OCI-LY1 (cell line): ENCODE results near the gene RIPPLY2.

Experiments
- H2AFZ ChIP-seq: fragments of 200-600 bp; sonication (generic), shearing (Covaris generic); 2 replicates; pipeline ENCODE4 v1.6.0; 2014; ENCODE audit warnings: antibody characterized with exemption, mild to moderate bottlenecking, low read length
- H3F3A ChIP-seq: fragments of 200-600 bp; sonication (generic), shearing (Covaris generic); 2 replicates; pipeline ENCODE4 v1.6.0; 2014; ENCODE audit warnings: mild to moderate bottlenecking, antibody characterized with exemption, low read length, moderate library complexity; ENCODE audit not compliant: insufficient read depth
- H3K27ac ChIP-seq: fragments of 200-600 bp; sonication (generic); 2 replicates; pipeline ENCODE4 v1.5.1; 2014; ENCODE audit warnings: low read length, mixed run types, mild to moderate bottlenecking, low read depth; ENCODE audit not compliant: poor library complexity, severe bottlenecking
- H3K27me3 ChIP-seq: fragments of 200-600 bp; sonication (generic); 2 replicates; pipeline ENCODE4 v1.6.0; 2014; ENCODE audit warnings: antibody characterized with exemption, mild to moderate bottlenecking, low read length, moderate library complexity; ENCODE audit not compliant: insufficient read depth
- H3K36me3 ChIP-seq: fragments of 200-600 bp; sonication (generic); 2 replicates; pipeline ENCODE4 v1.6.1; 2014; ENCODE audit warnings: mild to moderate bottlenecking, antibody characterized with exemption, low read length, moderate library complexity, mixed read lengths; ENCODE audit not compliant: insufficient read depth
- H3K4me1 ChIP-seq: fragments of 200-600 bp; sonication (generic); 2 replicates; pipeline ENCODE4 v1.5.1; 2014; ENCODE audit warnings: mild to moderate bottlenecking, low read length, moderate library complexity; ENCODE audit not compliant: insufficient read depth, severe bottlenecking
- H3K4me2 ChIP-seq: fragments of 200-600 bp; sonication (generic), shearing (Covaris generic); 2 replicates; pipeline ENCODE4 v1.6.1; 2014; ENCODE audit warnings: low read length
- H3K4me3 ChIP-seq: fragments of 200-600 bp; sonication (generic); 2 replicates; pipeline ENCODE4 v1.5.1; 2014; ENCODE audit warnings: low read length, low read depth, mild to moderate bottlenecking, mixed read lengths; ENCODE audit not compliant: poor library complexity, severe bottlenecking
- H3K79me2 ChIP-seq: fragments of 200-600 bp; shearing (Covaris generic); 2 replicates; pipeline ENCODE4 v1.6.1; 2016; ENCODE audit warnings: mixed run types, low read length, mixed read lengths; ENCODE audit not compliant: insufficient read depth
- H3K9ac ChIP-seq: fragments of 200-600 bp; sonication (generic), shearing (Covaris generic); 2 replicates; pipeline ENCODE4 v1.6.1; 2014; ENCODE audit warnings: mild to moderate bottlenecking, low read length, mixed read lengths
- H3K9me2 ChIP-seq: fragments of 200-600 bp; sonication (generic), shearing (Covaris generic); 2 replicates; pipeline ENCODE4 v1.6.1; 2014; ENCODE audit warnings: low read depth, mild to moderate bottlenecking, low read length, mixed read lengths
- H3K9me3 ChIP-seq: fragments of 200-600 bp; shearing (Covaris generic); 2 replicates; pipeline ENCODE4 v1.6.1; 2014; ENCODE audit warnings: low read length, mixed read lengths
- H4K20me1 ChIP-seq: fragments of 200-600 bp; sonication (generic), shearing (Covaris generic); 2 replicates; pipeline ENCODE4 v1.6.0; 2016; ENCODE audit warnings: mild to moderate bottlenecking, low read length; ENCODE audit not compliant: insufficient read depth
- EZH2 ChIP-seq: fragments of 200-600 bp; sonication (generic), shearing (Covaris generic); IDR thresholded peaks from 2 replicates; pipeline ENCODE4 v1.8.0; 2017; ENCODE audit warnings: borderline replicate concordance, mixed run types, mild to moderate bottlenecking, antibody characterized with exemption, low read length, moderate library complexity, mixed read lengths
- TF ChIP-seq, protein P1 (sequence below): fragments of 200-600 bp; sonication (generic), shearing (Covaris generic); IDR thresholded peaks from 2 replicates; pipeline ENCODE4 v1.5.1; 2017; ENCODE audit warnings: mild to moderate bottlenecking, antibody characterized with exemption, low read length, moderate library complexity, mixed read lengths

Gene RIPPLY2

GRCh38 chr6:83849610-83850009, 3.5 kb upstream of the RIPPLY2 start:
- H3K4me1 ChIP-seq, result no peaks in the 10 kb centered on the region
- H3K4me2 ChIP-seq, result no peak overlapping the region
- no peak overlapping the region for H2AFZ ChIP-seq
- no peak for TF ChIP-seq EZH2
- TF ChIP-seq, protein P1, sequence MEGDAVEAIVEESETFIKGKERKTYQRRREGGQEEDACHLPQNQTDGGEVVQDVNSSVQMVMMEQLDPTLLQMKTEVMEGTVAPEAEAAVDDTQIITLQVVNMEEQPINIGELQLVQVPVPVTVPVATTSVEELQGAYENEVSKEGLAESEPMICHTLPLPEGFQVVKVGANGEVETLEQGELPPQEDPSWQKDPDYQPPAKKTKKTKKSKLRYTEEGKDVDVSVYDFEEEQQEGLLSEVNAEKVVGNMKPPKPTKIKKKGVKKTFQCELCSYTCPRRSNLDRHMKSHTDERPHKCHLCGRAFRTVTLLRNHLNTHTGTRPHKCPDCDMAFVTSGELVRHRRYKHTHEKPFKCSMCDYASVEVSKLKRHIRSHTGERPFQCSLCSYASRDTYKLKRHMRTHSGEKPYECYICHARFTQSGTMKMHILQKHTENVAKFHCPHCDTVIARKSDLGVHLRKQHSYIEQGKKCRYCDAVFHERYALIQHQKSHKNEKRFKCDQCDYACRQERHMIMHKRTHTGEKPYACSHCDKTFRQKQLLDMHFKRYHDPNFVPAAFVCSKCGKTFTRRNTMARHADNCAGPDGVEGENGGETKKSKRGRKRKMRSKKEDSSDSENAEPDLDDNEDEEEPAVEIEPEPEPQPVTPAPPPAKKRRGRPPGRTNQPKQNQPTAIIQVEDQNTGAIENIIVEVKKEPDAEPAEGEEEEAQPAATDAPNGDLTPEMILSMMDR, result no peak
- H3F3A ChIP-seq, result no peaks in the 10 kb centered on the region
- no peaks in the 10 kb centered on the region for H3K79me2 ChIP-seq
- H3K36me3 ChIP-seq, result no peaks in the 10 kb centered on the region
- H3K9me3 ChIP-seq, result no peaks in the 10 kb centered on the region
- no peaks in the 10 kb centered on the region for H3K27me3 ChIP-seq
- H3K27ac ChIP-seq, result no peak overlapping the region
- no peaks in the 10 kb centered on the region for H3K9me2 ChIP-seq
- H3K4me3 ChIP-seq, result no peak overlapping the region
- no peak overlapping the region for H3K9ac ChIP-seq
- no peaks in the 10 kb centered on the region for H4K20me1 ChIP-seq

GRCh38 chr6:83852528-83853177, 507 bp upstream of the RIPPLY2 start:
- Histone ChIP-seq H3K4me3 (no peak overlapping the region), H3K4me2 (no peak overlapping the region), H3F3A (no peaks in the 10 kb centered on the region), H3K27ac (no peak overlapping the region), H2AFZ (no peak overlapping the region), H3K9me2 (no peaks in the 10 kb centered on the region), H3K36me3 (no peaks in the 10 kb centered on the region), H3K9me3 (no peaks in the 10 kb centered on the region), H4K20me1 (no peaks in the 10 kb centered on the region), H3K4me1 (no peaks in the 10 kb centered on the region), H3K79me2 (no peaks in the 10 kb centered on the region), H3K9ac (no peak overlapping the region), H3K27me3 (no peaks in the 10 kb centered on the region)
- TF ChIP-seq, protein P1, result no peak
- no peak for TF ChIP-seq EZH2

- no peaks in the 10 kb centered on the region for H3K36me3 ChIP-seq
- no peaks in the 10 kb centered on the region for H3K27me3 ChIP-seq
- H3K27ac ChIP-seq, result no peak overlapping the region
- H3K79me2 ChIP-seq, result no peaks in the 10 kb centered on the region
- no peak overlapping the region for H2AFZ ChIP-seq
- H3K4me2 ChIP-seq, result no peak overlapping the region
- TF ChIP-seq, protein P1, result no peak
- TF ChIP-seq EZH2, result no peak
- H3K4me3 ChIP-seq, result no peak overlapping the region
- no peaks in the 10 kb centered on the region for H3K9me3 ChIP-seq
- H3F3A ChIP-seq, result no peaks in the 10 kb centered on the region
- no peak overlapping the region for H3K9ac ChIP-seq
- no peaks in the 10 kb centered on the region for H3K9me2 ChIP-seq
- no peaks in the 10 kb centered on the region for H4K20me1 ChIP-seq
- peaks cover 3% of the 10 kb centered on the region for H3K4me1 ChIP-seq
Observed at GRCh38 chr6:83854001-83854501, 891 bp downstream of the RIPPLY2 start.
